Natural killer cell (primary cell): ENCODE data around the gene TRABD. TPM values are rescaled to one million over a fixed set of nuclear protein-coding genes. Genes with fewer than 3 reads are reported as not detected.

Experiments used
- ATAC-seq, 3 donors: fragments of 150-1000 bp in 2 of 3; fragments of 200-7000 bp in 1 of 3; cut with Tn5 transposase; 1 replicate in 1 of 3; 2 replicates in 2 of 3; pipeline ENCODE4 v1.10.0; 2021; ENCODE audit warnings: mild to moderate bottlenecking in 2 of 3, moderate library complexity in 2 of 3
- DNase-seq, 2 donors: peaks; one replicate each; pipeline versions ENCODE4 v3.0.0 to v3.0.0-alpha.2; 2013 to 2021; ENCODE audit warnings: mixed read lengths in 1 of 2
- H3K27ac ChIP-seq: one replicate; pipeline ENCODE4 v1.5.1; 2013; ENCODE audit warnings: mild to moderate bottlenecking, low read length
- H3K27me3 ChIP-seq: one replicate; pipeline ENCODE4 v1.6.1; 2013; ENCODE audit warnings: low read length; ENCODE audit not compliant: control insufficient read depth, insufficient read depth
- H3K36me3 ChIP-seq: one replicate; pipeline ENCODE4 v1.6.1; 2013; ENCODE audit warnings: low read length; ENCODE audit not compliant: control insufficient read depth, insufficient read depth
- H3K4me1 ChIP-seq: one replicate; pipeline ENCODE4 v1.6.1; 2013; ENCODE audit warnings: low read length; ENCODE audit not compliant: control insufficient read depth, insufficient read depth
- H3K4me3 ChIP-seq: one replicate; pipeline ENCODE4 v1.5.1; 2013; ENCODE audit warnings: low read length
- H3K9me3 ChIP-seq: one replicate; pipeline ENCODE4 v1.6.1; 2013; ENCODE audit warnings: low read length; ENCODE audit not compliant: control insufficient read depth, insufficient read depth
- H3K27ac Mint-ChIP-seq, 2 donors: one replicate each; pipeline ENCODE4 v1.8.0; 2022; ENCODE audit warnings: mild to moderate bottlenecking in 2 of 2, mixed read lengths in 2 of 2, moderate library complexity in 1 of 2
- H3K27me3 Mint-ChIP-seq, 2 donors: one replicate each; pipeline ENCODE4 v1.8.0; 2022; ENCODE audit warnings: low read depth in 2 of 2, mixed read lengths in 2 of 2
- H3K36me3 Mint-ChIP-seq: one replicate; pipeline ENCODE4 v1.8.0; 2022; ENCODE audit warnings: mixed read lengths
- H3K4me1 Mint-ChIP-seq, 2 donors: one replicate each; pipeline ENCODE4 v1.8.0; 2022; ENCODE audit warnings: mixed read lengths in 2 of 2
- H3K4me3 Mint-ChIP-seq: one replicate; pipeline ENCODE4 v1.8.0; 2022; ENCODE audit warnings: mild to moderate bottlenecking, moderate library complexity, mixed read lengths
- H3K9me3 Mint-ChIP-seq, 2 donors: one replicate each; pipeline ENCODE4 v1.8.0; 2022; ENCODE audit warnings: mixed read lengths in 2 of 2
- WGBS: methylation state at CpG from one replicate; pipeline ENCODE4 v1.1.7; 2013; ENCODE audit warnings: missing lambda C conversion rate; ENCODE audit not compliant: insufficient coverage; 5-methylcytosine and 5-hydroxymethylcytosine counted together
- intact Hi-C: fragments of 100-400 bp; cut with micrococcal nuclease; formaldehyde crosslinking; loops from one replicate; pipeline ENCODE4 v1.14.2; 2022
- total RNA-seq, 4 donors: library from RNA; stranded (reverse); fragments of 120-200 nt in 1 of 4; gene quantifications; one replicate each; pipeline versions ENCODE4 v1.2.3 to v1.2.4, GENCODE V29; 2013 to 2022
- TF ChIP-seq, protein P1 (sequence below): fragments of 200-600 bp; IDR thresholded peaks from one replicate; pipeline ENCODE4 v1.8.0; 2022; ENCODE audit warnings: antibody characterized with exemption

Gene TRABD
- total RNA-seq, 3 donors from 2014 or later (not counting 1 experiment from before 2014, with no cell fraction given), result 129 to 138 (median 132) TPM

DNA sequence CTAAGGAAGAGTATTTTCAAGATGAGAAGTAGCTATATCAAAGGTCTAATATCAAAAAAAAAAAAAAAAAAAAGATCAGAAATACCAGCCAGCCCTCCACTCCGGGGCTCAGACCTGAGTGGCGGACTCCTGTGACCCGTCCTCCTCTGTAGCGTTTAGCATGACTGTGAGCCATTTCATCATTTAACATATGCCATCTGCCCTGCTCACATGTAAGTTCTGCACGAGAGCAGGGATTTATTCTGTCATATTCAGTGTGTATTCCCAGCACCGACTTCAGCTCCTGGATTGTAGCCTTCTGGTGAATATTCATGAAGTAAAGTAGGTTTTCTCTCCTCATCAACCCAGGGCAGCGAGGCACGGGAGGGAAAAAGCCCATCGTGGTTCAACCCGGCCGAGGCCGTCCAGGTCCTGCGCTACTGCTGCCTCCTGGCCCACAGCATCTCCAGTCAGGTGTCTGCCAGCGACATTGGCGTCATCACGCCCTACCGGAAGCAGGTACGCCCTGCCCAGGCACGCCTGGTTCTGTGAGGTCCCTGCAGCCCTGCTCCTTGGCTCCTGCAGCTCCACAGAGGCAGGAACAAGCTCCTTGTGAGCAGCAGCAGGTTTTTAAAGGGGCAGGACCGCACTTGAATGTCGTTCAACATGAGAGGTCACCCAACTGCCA, 27.9 kb upstream of the TRABD start:
- Histone ChIP-seq H3K9me3 (no peaks in the 10 kb centered on the region), H3K4me3 (no peak overlapping the region)
- intact Hi-C loops, result no loop called here

DNA sequence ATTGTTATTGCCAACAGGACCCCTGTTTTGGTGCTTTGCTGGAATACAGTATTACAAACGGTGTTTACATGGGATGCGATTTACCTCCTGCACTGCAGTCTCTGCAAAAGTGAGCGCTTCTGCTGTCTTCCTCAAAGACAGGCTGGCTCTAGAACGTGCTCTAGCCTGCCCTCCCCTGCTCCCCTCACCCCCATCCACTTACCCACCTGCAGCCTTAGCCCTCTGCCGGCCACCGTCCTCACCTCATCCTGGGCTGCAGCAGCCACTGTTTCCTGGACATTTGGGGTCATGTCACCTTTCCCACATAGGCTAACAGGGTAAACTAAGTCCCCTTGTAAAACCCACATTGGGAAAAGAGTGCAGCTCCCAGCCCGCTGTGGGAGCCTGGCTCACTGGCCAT, 24.8 kb upstream of the TRABD start:
- H3K27ac Mint-ChIP-seq, result no peak overlapping the region
- intact Hi-C loops, result no loop called here
- Histone ChIP-seq H3K27me3 (no peaks in the 10 kb centered on the region), H3K36me3 (no peaks in the 10 kb centered on the region), H3K4me1 (no peaks in the 10 kb centered on the region), H3K27ac (no peak overlapping the region), H3K4me3 (no peak overlapping the region), H3K9me3 (no peaks in the 10 kb centered on the region)
- DNase-seq, result no peak
- H3K36me3 Mint-ChIP-seq, result no peaks in the 10 kb centered on the region
- 83% methylated on average over 7 of the region's 7 CpGs for WGBS
- TF ChIP-seq, protein P1, sequence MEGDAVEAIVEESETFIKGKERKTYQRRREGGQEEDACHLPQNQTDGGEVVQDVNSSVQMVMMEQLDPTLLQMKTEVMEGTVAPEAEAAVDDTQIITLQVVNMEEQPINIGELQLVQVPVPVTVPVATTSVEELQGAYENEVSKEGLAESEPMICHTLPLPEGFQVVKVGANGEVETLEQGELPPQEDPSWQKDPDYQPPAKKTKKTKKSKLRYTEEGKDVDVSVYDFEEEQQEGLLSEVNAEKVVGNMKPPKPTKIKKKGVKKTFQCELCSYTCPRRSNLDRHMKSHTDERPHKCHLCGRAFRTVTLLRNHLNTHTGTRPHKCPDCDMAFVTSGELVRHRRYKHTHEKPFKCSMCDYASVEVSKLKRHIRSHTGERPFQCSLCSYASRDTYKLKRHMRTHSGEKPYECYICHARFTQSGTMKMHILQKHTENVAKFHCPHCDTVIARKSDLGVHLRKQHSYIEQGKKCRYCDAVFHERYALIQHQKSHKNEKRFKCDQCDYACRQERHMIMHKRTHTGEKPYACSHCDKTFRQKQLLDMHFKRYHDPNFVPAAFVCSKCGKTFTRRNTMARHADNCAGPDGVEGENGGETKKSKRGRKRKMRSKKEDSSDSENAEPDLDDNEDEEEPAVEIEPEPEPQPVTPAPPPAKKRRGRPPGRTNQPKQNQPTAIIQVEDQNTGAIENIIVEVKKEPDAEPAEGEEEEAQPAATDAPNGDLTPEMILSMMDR, result no peak
- H3K9me3 Mint-ChIP-seq, result no peaks in the 10 kb centered on the region
- no peaks in the 10 kb centered on the region for H3K4me1 Mint-ChIP-seq
- H3K27me3 Mint-ChIP-seq, result peaks cover 8 to 12% of the 10 kb centered on the region in 2 donors
- H3K4me3 Mint-ChIP-seq, result no peak overlapping the region
- no peak for ATAC-seq

More for the DNA sequence above, 27.9 kb upstream of the TRABD start:
- H3K4me1 Mint-ChIP-seq, result no peaks in the 10 kb centered on the region
- H3K4me3 Mint-ChIP-seq, result no peak overlapping the region
- WGBS, result 88% methylated on average over 21 of the region's 21 CpGs
- no peaks in the 10 kb centered on the region for H3K27me3 ChIP-seq
- no peak overlapping the region for H3K27ac Mint-ChIP-seq
- DNase-seq, result no peak
- no peak overlapping the region for H3K27ac ChIP-seq
- H3K9me3 Mint-ChIP-seq, result no peaks in the 10 kb centered on the region
- no peaks in the 10 kb centered on the region for H3K36me3 ChIP-seq
- H3K4me1 ChIP-seq, result no peaks in the 10 kb centered on the region
- ATAC-seq, result no peak
- H3K27me3 Mint-ChIP-seq, result peaks cover 7 to 8% of the 10 kb centered on the region in 2 donors
- H3K36me3 Mint-ChIP-seq, result no peaks in the 10 kb centered on the region
- TF ChIP-seq, protein P1, result no peak

DNA sequence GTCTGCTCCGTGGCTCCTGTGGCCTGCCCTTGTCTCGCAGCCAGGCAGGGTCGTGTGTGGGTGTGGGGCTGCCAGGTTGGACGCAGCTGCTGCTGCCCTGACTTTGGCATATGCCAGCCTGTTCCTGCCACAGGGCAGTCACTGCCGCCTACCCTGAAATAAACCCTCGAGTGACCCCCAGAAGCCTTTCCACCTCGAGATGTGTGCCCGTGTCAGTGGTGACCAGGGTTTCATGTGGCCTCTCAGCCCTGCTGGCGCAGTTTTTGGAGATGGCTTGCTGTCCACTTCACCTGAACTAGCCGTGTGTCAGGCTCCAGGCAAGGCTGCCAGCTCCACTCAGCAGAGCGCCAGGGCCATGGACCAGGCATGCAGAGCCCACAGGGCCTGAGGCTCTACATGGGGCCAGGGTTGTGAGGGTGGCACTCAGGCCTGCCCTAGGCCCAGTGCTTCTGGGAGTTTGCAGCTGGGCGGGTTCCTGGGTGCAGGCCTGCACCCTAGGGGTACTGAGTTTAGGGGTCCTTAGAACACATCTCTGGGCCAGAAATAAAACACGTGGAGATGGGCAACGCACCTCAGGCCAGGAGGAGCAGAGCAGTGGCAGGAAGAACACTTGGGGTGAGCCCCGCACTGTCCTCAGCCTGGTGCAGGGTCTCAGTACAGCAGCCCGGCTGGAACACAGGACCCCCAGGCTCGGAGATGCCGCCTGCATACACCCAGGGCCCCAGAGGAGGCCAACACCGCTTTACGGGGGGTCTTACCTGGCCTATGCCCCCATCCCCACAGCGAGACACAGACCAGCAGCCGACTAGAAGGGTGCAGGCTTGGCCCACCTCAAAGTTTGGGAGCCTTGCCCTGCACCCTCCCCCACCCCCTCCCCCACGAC, 24.0 kb upstream of the TRABD start:
- no peaks in the 10 kb centered on the region for H3K9me3 Mint-ChIP-seq
- H3K4me3 Mint-ChIP-seq, result no peak overlapping the region
- TF ChIP-seq, protein P1, result no peak
- Histone ChIP-seq H3K27me3 (no peaks in the 10 kb centered on the region), H3K4me3 (no peak overlapping the region), H3K27ac (no peak overlapping the region), H3K36me3 (no peaks in the 10 kb centered on the region), H3K4me1 (no peaks in the 10 kb centered on the region), H3K9me3 (no peaks in the 10 kb centered on the region)
- DNase-seq (no peak), ATAC-seq (no peak)
- H3K4me1 Mint-ChIP-seq, result no peaks in the 10 kb centered on the region
- intact Hi-C loops, result no loop called here
- peaks cover 8 to 12% of the 10 kb centered on the region in 2 donors for H3K27me3 Mint-ChIP-seq
- no peaks in the 10 kb centered on the region for H3K36me3 Mint-ChIP-seq
- WGBS, result 88% methylated on average over 23 of the region's 23 CpGs
- H3K27ac Mint-ChIP-seq, result no peak overlapping the region
